Kidney (tissue), 14 donors: ENCODE data around the gene BBC3. TPM values are rescaled to one million over a fixed set of nuclear protein-coding genes. Genes with fewer than 3 reads are reported as not detected.

Experiments used
- DNase-seq, 5 donors: peaks; one replicate each; pipeline ENCODE4 v3.0.0-alpha.2; 2013 to 2020
- FAIRE-seq: peaks from 2 replicates; lab custom pipeline; 2012; peaks lifted over from hg19 to GRCh38; lab: Jason Lieb, UNC
- H3K27ac ChIP-seq, 2 donors: one replicate each; pipeline ENCODE4 v1.7.0; 2013; ENCODE audit warnings: low read depth in 2 of 2, low read length in 2 of 2, inconsistent platforms in 1 of 2
- H3K27me3 ChIP-seq: one replicate; pipeline ENCODE4 v1.7.1; 2013; ENCODE audit warnings: low read length, inconsistent platforms; ENCODE audit not compliant: control insufficient read depth, insufficient read depth
- H3K36me3 ChIP-seq, 3 donors: one replicate each; pipeline versions ENCODE4 v1.7.0 to v1.7.1; 2013; ENCODE audit warnings: low read length in 3 of 3, control low read depth in 1 of 3, inconsistent platforms in 1 of 3; ENCODE audit not compliant: insufficient read depth in 3 of 3, control insufficient read depth in 2 of 3
- H3K4me1 ChIP-seq, 3 donors: one replicate each; pipeline versions ENCODE4 v1.7.0 to v1.7.1; 2013; ENCODE audit warnings: low read length in 3 of 3, inconsistent platforms in 1 of 3, low read depth in 1 of 3; ENCODE audit not compliant: control insufficient read depth in 2 of 3, insufficient read depth in 2 of 3
- H3K4me3 ChIP-seq, 3 donors: one replicate each; pipeline versions ENCODE4 v1.7.0 to v1.8.1; 2013; ENCODE audit warnings: low read length in 3 of 3, control low read depth in 1 of 3, inconsistent platforms in 1 of 3
- H3K9ac ChIP-seq, 3 donors: one replicate each; pipeline versions ENCODE4 v1.7.0 to v1.7.1; 2013; ENCODE audit warnings: low read length in 3 of 3, control low read depth in 1 of 3, inconsistent platforms in 1 of 3
- H3K9me3 ChIP-seq, 3 donors: one replicate each; pipeline versions ENCODE4 v1.7.0 to v1.7.1; 2013; ENCODE audit warnings: low read length in 3 of 3, control low read depth in 1 of 3, inconsistent platforms in 1 of 3; ENCODE audit not compliant: control insufficient read depth in 2 of 3, insufficient read depth in 1 of 3
- CTCF ChIP-seq: IDR thresholded peaks from 3 replicates; pipeline ENCODE4 v1.5.1; 2012; ENCODE audit warnings: mild to moderate bottlenecking, moderate library complexity, borderline replicate concordance; ENCODE audit not compliant: insufficient read depth; ENCODE audit errors: extremely low read depth
- intact Hi-C: fragments of 100-400 bp; cut with DNase I; formaldehyde crosslinking; loops from one replicate; pipeline ENCODE4 v1.11.1; 2022
- polyA plus RNA-seq: library from polyadenylated mRNA; stranded (reverse); fragments of 350-450 nt; fragmentation: Illumina TruSeq; extraction: RNeasy Lipid Tissue Mini Kit (QIAGEN cat#74804); gene quantifications from one replicate; pipeline ENCODE4 v1.2.3, GENCODE V29; 2014; ENCODE audit warnings: low read depth, low replicate concordance; ENCODE audit not compliant: insufficient read depth
- total RNA-seq: library from RNA; stranded (reverse); fragmentation: NEBNext Ultra II Directional; extraction: Animal tissue kit (Norgen Biotek cat#: 25700); gene quantifications from one replicate; pipeline ENCODE4 v1.2.1, GENCODE V29; 2021
- donor health status: control.
- donor health status: control.
- donor health status: control.
- donor health status: control.
- donor health status: control.
- donor health status: DM: yes; HTN: yes; CAD: no.
- donor health status: Normal renal cell carcinoma (clear cell type).

Gene BBC3
- total and polyA plus RNA-seq, 2 donors from 2014 or later = 3.2 to 14.2 TPM

- intact Hi-C loops = no loop called here
- DNase-seq = no peak
- no peaks in the 10 kb centered on the region for H3K27me3 ChIP-seq
- no peak overlapping the region for H3K9ac ChIP-seq
- no peak overlapping the region for H3K27ac ChIP-seq
- H3K4me1 ChIP-seq = peaks cover 0 to 5% (median 0%) of the 10 kb centered on the region in 3 donors
- FAIRE-seq = no peak
- TF ChIP-seq CTCF = no peak
- no peaks in the 10 kb centered on the region for H3K9me3 ChIP-seq
- no peak overlapping the region for H3K4me3 ChIP-seq
- H3K36me3 ChIP-seq = peaks cover 3 to 20% (median 19%) of the 10 kb centered on the region in 3 donors
These were observed 21.4 kb downstream of the BBC3 start for GRCh38 chr19:47209319-47210179.

- Histone ChIP-seq H3K9me3 (no peaks in the 10 kb centered on the region), H3K27me3 (no peaks in the 10 kb centered on the region), H3K27ac (no peak overlapping the region), H3K36me3 (peaks cover 5 to 14% (median 13%) of the 10 kb centered on the region in 3 donors), H3K9ac (no peak overlapping the region), H3K4me3 (no peak overlapping the region), H3K4me1 (peaks cover 0 to 3% (median 0%) of the 10 kb centered on the region in 3 donors)
- TF ChIP-seq CTCF = no peak
- no peak for DNase-seq
- no peak for FAIRE-seq
- intact Hi-C loops = no loop called here
These were observed 27.7 kb downstream of the BBC3 start for GRCh38 chr19:47203254-47203653.

- Histone ChIP-seq H3K27me3 (no peaks in the 10 kb centered on the region), H3K4me3 (no peak overlapping the region), H3K4me1 (peaks cover 0 to 3% (median 0%) of the 10 kb centered on the region in 3 donors), H3K36me3 (peaks cover 8 to 10% (median 10%) of the 10 kb centered on the region in 3 donors), H3K27ac (no peak overlapping the region), H3K9ac (no peak overlapping the region), H3K9me3 (no peaks in the 10 kb centered on the region)
- FAIRE-seq (no peak), DNase-seq (no peak)
- intact Hi-C loops = no loop called here
- TF ChIP-seq CTCF = no peak
These were observed 30.5 kb downstream of the BBC3 start for GRCh38 chr19:47200530-47200929.
